Measurements from ENCODE around the gene DOC2A. TPM values are rescaled to one million over a fixed set of nuclear protein-coding genes. Genes with fewer than 3 reads are reported as not detected.

The DOC2A gene
- total and polyA plus RNA-seq, 9 of the 15 experiments (the other 6 are each of a cell fraction or from before 2014, with no cell fraction given), result 0.03 to 0.38 (median 0.28) TPM; not detected in 1

DNA sequence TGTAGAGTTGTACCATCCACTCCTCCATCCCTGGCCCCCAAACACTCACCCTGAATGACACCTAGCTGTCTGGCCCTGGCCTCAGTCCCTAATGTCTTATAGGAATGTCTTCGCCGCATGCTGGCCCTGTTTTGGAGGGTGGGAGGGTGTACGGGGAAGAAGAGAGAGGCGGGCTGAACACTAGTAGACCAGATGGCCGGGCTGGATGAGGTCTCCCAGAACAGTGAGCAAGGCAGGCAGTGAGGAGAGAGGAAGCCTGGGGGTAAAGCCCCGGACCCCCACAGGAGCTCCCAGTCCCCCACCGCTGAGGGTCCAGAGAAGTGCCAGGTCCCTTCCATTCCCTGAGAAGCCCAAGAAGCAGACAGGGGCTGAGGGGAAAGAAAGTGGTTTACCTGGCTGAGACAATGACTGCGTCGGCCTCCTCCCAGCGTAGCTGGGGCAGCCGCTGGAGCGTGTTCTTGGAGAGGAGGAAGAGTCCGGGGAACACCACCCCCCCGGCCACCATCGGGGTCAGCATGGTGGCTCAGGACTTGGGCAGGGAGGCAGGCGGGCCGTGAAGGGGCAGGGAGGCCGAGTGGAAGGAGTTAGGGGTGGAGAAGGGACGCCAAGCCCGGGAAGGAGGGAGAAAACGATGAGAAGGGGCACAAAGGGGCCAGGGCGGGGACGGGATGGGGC is 19.3 kb upstream of the DOC2A start (continued):
- TF ChIP-seq, protein P1, sequence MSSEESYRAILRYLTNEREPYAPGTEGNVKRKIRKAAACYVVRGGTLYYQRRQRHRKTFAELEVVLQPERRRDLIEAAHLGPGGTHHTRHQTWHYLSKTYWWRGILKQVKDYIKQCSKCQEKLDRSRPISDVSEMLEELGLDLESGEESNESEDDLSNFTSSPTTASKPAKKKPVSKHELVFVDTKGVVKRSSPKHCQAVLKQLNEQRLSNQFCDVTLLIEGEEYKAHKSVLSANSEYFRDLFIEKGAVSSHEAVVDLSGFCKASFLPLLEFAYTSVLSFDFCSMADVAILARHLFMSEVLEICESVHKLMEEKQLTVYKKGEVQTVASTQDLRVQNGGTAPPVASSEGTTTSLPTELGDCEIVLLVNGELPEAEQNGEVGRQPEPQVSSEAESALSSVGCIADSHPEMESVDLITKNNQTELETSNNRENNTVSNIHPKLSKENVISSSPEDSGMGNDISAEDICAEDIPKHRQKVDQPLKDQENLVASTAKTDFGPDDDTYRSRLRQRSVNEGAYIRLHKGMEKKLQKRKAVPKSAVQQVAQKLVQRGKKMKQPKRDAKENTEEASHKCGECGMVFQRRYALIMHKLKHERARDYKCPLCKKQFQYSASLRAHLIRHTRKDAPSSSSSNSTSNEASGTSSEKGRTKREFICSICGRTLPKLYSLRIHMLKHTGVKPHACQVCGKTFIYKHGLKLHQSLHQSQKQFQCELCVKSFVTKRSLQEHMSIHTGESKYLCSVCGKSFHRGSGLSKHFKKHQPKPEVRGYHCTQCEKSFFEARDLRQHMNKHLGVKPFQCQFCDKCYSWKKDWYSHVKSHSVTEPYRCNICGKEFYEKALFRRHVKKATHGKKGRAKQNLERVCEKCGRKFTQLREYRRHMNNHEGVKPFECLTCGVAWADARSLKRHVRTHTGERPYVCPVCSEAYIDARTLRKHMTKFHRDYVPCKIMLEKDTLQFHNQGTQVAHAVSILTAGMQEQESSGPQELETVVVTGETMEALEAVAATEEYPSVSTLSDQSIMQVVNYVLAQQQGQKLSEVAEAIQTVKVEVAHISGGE (CRISPR knock-in tag; IDR thresholded peaks at IDR 0.05), result no peak
- no peak for TF ChIP-seq XRCC3 (IDR thresholded peaks at IDR 0.05)
- TF ChIP-seq PCBP1 (IDR thresholded peaks at IDR 0.05; ENCODE audit: low read depth, low read length, poor library complexity, severe bottlenecking), result no peak
- TF ChIP-seq, protein P2, sequence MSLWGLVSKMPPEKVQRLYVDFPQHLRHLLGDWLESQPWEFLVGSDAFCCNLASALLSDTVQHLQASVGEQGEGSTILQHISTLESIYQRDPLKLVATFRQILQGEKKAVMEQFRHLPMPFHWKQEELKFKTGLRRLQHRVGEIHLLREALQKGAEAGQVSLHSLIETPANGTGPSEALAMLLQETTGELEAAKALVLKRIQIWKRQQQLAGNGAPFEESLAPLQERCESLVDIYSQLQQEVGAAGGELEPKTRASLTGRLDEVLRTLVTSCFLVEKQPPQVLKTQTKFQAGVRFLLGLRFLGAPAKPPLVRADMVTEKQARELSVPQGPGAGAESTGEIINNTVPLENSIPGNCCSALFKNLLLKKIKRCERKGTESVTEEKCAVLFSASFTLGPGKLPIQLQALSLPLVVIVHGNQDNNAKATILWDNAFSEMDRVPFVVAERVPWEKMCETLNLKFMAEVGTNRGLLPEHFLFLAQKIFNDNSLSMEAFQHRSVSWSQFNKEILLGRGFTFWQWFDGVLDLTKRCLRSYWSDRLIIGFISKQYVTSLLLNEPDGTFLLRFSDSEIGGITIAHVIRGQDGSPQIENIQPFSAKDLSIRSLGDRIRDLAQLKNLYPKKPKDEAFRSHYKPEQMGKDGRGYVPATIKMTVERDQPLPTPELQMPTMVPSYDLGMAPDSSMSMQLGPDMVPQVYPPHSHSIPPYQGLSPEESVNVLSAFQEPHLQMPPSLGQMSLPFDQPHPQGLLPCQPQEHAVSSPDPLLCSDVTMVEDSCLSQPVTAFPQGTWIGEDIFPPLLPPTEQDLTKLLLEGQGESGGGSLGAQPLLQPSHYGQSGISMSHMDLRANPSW (CRISPR knock-in tag; IDR thresholded peaks at IDR 0.05), result no peak
- no peak for TF ChIP-seq DDX20 (tag; IDR thresholded peaks at IDR 0.05; ENCODE audit: low read depth)
